Stomach (tissue), 9 donors: ENCODE measurements around the gene TADA2B. TPM values are rescaled to one million over a fixed set of nuclear protein-coding genes. Genes with fewer than 3 reads are reported as not detected.

ENCODE experiments used
- DNase-seq, 2 donors: peaks; one replicate each; pipeline versions ENCODE4 v3.0.0 to v3.0.0-alpha.2; 2013 to 2019
- H3K27ac ChIP-seq, 5 donors: fragments of 200-600 bp in 4 of 5; sonication (generic) in 4 of 5; one replicate each; pipeline ENCODE4 v1.5.1; 2013 to 2019; ENCODE audit warnings: mild to moderate bottlenecking in 1 of 5, moderate library complexity in 1 of 5
- H3K27me3 ChIP-seq, 3 donors: fragments of 200-600 bp; sonication (generic); one replicate each; pipeline ENCODE4 v1.5.1; 2017 to 2019; ENCODE audit warnings: mixed run types in 1 of 3
- H3K36me3 ChIP-seq, 4 donors: fragments of 200-600 bp; sonication (generic); 1 replicate in 3 of 4; 2 replicates in 1 of 4; pipeline ENCODE4 v1.5.1; 2016 to 2019
- H3K4me1 ChIP-seq, 4 donors: fragments of 200-600 bp; sonication (generic); one replicate each; pipeline ENCODE4 v1.5.1; 2016 to 2019
- H3K4me3 ChIP-seq, 4 donors: fragments of 200-600 bp; sonication (generic) in 3 of 4; one replicate each; pipeline ENCODE4 v1.5.1; 2016 to 2019; ENCODE audit warnings: mild to moderate bottlenecking in 1 of 4
- H3K9me3 ChIP-seq, 4 donors: fragments of 200-600 bp; sonication (generic); one replicate each; pipeline ENCODE4 v1.5.1; 2016 to 2019
- EP300 ChIP-seq: sonication (generic); formaldehyde crosslinking; IDR thresholded peaks from one replicate; pipeline ENCODE4 v1.6.1; 2017; ENCODE audit warnings: antibody characterized with exemption
- POLR2A ChIP-seq, 4 donors: fragments of 450-650 bp; IDR thresholded peaks; one replicate each; pipeline ENCODE4 v1.6.1; 2016; ENCODE audit warnings: antibody characterized with exemption in 4 of 4, control low read depth in 2 of 4, mild to moderate bottlenecking in 1 of 4, moderate library complexity in 1 of 4
- POLR2AphosphoS5 ChIP-seq, 3 donors: sonication (generic); formaldehyde crosslinking; IDR thresholded peaks; one replicate each; pipeline ENCODE4 v1.6.1; 2016; ENCODE audit warnings: antibody characterized with exemption in 3 of 3
- WGBS, 5 donors: extraction: QIAGEN DNeasy Blood & Tissue Kit in 3 of 5; methylation state at CpG; one replicate each; pipeline versions ENCODE4 v1.1.5 to v1.1.7; 2013 to 2018; 5-methylcytosine and 5-hydroxymethylcytosine counted together
- intact Hi-C: fragments of 100-400 bp; cut with DNase I; formaldehyde crosslinking; loops from one replicate; pipeline ENCODE4 v1.15.1; 2023; ENCODE audit warnings: low total_unique reads
- polyA plus RNA-seq, 3 donors: library from polyadenylated mRNA; stranded (reverse); fragments of 200-250 nt; gene quantifications; one replicate each; pipeline ENCODE4 v1.2.3, GENCODE V29; 2013
- total RNA-seq, 5 donors: library from RNA; depleted of rRNA; stranded (reverse); fragments of >200 nt; gene quantifications; one replicate each; pipeline versions ENCODE4 v1.1.0 to v1.2.3, GENCODE V29; 2014 to 2016
- TF ChIP-seq, protein P1 (sequence below), 7 experiments: fragments of 450-650 bp in 4 of 7; fragments of 200-600 bp in 3 of 7; sonication (generic) in 3 of 7; IDR thresholded peaks; one replicate each; pipeline ENCODE4 v1.5.1; 2016 to 2019; ENCODE audit warnings: antibody characterized with exemption in 7 of 7, control low read depth in 2 of 7, mild to moderate bottlenecking in 1 of 7
- donor health status: healthy with polysubstance abuse.
- donor health status: Bipolar disorder and iron deficiency.
- donor health status: healthy.

The TADA2B gene
- total and polyA plus RNA-seq, 8 donors = 1.2 to 73.7 (median 16.1) TPM

DNA sequence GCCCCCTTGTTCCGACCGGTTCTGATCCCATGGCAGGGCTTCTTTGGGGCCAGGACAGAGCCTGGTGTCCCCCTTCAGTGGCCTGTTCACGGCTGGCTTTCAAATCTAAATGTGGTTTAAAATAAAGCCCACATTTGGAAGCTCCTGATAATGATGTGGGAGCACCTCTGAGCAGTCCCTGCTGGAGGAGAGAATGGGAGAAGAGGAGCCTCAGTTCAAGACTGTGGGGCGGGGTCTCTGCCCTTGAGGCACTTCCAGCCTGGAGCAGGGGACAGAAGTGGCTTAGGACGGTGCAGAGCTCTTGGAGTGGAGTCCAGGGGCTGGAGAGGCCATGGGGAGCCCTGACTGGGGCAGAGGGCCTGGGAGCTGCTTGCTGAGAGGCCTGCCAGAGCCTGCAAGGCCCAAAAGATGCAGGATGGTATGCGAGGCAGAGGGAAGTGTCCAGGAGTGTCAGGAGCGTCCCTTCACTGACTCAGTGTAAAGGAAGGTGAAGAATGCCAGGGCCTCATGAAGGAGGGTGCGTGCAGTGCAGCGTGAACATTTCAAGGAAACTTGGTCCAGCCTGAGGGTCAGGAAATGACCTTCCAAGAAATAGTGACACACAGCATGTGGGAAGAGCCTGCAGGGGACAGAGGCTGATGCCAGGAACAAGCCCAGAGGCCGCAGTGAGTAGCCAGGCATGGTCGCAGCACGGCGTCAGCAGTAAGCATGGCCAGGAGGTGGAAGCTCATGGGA, 21.1 kb upstream of the TADA2B start:
- Histone ChIP-seq H3K27me3 (no peaks in the 10 kb centered on the region), H3K36me3 (peaks cover 62 to 100% (median 96%) of the 10 kb centered on the region in 4 donors), H3K9me3 (no peaks in the 10 kb centered on the region), H3K4me3 (no peak overlapping the region), H3K4me1 (no peaks in the 10 kb centered on the region), H3K27ac (no peak overlapping the region)
- DNase-seq = no peak
- 85 to 94% (median 88%) methylated on average over 13 of the region's 13 CpGs for WGBS, 5 donors
- no peak for TF ChIP-seq POLR2AphosphoS5 (IDR thresholded peaks at IDR 0.05)
- TF ChIP-seq EP300 = no peak
- TF ChIP-seq, protein P1, sequence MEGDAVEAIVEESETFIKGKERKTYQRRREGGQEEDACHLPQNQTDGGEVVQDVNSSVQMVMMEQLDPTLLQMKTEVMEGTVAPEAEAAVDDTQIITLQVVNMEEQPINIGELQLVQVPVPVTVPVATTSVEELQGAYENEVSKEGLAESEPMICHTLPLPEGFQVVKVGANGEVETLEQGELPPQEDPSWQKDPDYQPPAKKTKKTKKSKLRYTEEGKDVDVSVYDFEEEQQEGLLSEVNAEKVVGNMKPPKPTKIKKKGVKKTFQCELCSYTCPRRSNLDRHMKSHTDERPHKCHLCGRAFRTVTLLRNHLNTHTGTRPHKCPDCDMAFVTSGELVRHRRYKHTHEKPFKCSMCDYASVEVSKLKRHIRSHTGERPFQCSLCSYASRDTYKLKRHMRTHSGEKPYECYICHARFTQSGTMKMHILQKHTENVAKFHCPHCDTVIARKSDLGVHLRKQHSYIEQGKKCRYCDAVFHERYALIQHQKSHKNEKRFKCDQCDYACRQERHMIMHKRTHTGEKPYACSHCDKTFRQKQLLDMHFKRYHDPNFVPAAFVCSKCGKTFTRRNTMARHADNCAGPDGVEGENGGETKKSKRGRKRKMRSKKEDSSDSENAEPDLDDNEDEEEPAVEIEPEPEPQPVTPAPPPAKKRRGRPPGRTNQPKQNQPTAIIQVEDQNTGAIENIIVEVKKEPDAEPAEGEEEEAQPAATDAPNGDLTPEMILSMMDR (IDR thresholded peaks at IDR 0.05) = no peak
- TF ChIP-seq POLR2A (IDR thresholded peaks at IDR 0.05) = no peak
- intact Hi-C loops = no loop called here

DNA sequence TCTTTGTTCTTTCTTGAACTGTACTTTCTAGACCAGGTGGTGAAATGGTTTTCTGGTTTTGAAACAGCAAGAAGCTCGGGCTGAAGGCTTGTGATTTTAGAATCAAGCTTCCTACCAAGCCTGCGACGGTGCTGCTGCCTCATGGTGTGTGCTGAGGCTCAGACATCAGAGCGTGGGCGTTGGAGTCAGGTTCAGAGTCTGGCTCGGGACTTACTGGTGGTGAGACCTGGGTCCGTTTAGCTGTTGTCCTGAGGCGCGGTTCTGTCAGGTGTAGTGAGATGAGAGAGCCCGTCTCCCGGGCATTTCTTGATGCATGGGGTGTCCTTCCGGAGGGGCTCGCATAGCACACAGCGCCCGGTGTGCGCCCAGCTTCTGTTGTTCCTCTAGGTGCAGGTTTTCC, 19.7 kb upstream of the TADA2B start:
- 84 to 92% (median 90%) methylated on average over 16 of the region's 16 CpGs for WGBS, 5 donors
- no peaks in the 10 kb centered on the region for H3K9me3 ChIP-seq
- no peaks in the 10 kb centered on the region for H3K4me1 ChIP-seq
- DNase-seq = no peak
- H3K36me3 ChIP-seq = peaks cover 62 to 100% (median 96%) of the 10 kb centered on the region in 4 donors
- H3K27me3 ChIP-seq = no peaks in the 10 kb centered on the region
- no peak overlapping the region for H3K4me3 ChIP-seq
- intact Hi-C loops = no loop called here
- TF ChIP-seq EP300 = no peak
- TF ChIP-seq, protein P1 (IDR thresholded peaks at IDR 0.05) = no peak
- H3K27ac ChIP-seq = no peak overlapping the region

DNA sequence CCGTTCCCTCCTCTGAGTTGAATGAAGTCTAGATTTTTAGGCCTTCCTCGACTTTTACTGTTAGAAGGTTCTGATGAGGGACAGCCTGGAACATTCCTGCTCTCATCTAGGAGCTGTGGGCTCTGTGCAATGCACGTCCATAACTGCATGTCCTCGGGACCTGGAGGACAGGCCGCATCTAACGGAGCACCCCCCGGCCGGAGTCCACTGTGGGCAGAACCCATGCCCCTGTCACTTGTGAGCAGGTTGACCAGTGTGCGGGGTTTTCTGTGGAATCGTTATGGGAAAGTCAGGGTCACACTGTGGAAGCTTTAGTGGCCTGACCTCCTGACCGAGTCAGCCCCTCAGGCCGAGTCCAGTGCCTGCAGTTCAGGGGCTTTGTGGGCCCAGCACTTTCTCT, 19.3 kb upstream of the TADA2B start:
- no peaks in the 10 kb centered on the region for H3K9me3 ChIP-seq
- no peak overlapping the region for H3K4me3 ChIP-seq
- no peak overlapping the region for H3K27ac ChIP-seq
- intact Hi-C loops = no loop called here
- peaks cover 58 to 99% (median 96%) of the 10 kb centered on the region in 4 donors for H3K36me3 ChIP-seq
- TF ChIP-seq EP300 (no peak), POLR2AphosphoS5 (IDR thresholded peaks at IDR 0.05) (no peak), POLR2A (IDR thresholded peaks at IDR 0.05) (no peak)
- TF ChIP-seq, protein P1 (IDR thresholded peaks at IDR 0.05) = no peak
- 84 to 98% (median 94%) methylated on average over 8 to 12 of the region's 12 CpGs for WGBS, 5 donors
- DNase-seq = no peak
- no peaks in the 10 kb centered on the region for H3K4me1 ChIP-seq
- H3K27me3 ChIP-seq = no peaks in the 10 kb centered on the region

DNA sequence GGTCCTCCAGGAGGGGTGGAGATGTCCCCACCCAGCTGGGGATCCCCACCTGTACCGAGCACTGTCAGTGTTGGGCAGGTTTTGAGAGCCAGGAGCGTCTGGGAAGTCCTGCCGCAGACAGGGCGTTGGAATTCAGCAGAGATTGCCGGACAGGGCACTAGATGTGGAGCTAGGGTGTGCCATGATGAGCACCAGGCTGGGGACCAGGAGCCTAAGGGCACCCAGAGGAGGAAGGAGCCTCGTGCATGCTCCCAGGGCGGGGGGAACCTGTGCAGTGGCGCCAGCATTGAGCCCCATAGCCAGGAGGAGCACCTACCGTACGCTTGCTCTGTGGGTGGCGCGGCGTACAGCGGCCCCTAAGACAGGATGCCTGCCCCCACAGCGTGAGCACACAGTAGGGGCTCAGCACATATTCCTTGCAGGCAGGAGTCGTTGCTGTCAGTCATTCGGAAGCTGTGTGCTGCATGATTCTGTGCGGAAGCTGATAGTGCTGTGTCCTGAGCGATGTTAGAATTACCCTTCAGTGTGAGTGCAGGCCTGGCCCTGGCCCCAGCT, 18.8 kb upstream of the TADA2B start:
- TF ChIP-seq POLR2A (IDR thresholded peaks at IDR 0.05) = no peak
- Histone ChIP-seq H3K27ac (no peak overlapping the region), H3K4me1 (no peaks in the 10 kb centered on the region), H3K27me3 (no peaks in the 10 kb centered on the region), H3K36me3 (peaks cover 53 to 99% (median 96%) of the 10 kb centered on the region in 4 donors), H3K4me3 (no peak overlapping the region), H3K9me3 (no peaks in the 10 kb centered on the region)
- no peak for DNase-seq
- 91 to 97% (median 94%) methylated on average over 5 to 19 of the region's 19 CpGs for WGBS, 5 donors
- intact Hi-C loops = no loop called here

DNA sequence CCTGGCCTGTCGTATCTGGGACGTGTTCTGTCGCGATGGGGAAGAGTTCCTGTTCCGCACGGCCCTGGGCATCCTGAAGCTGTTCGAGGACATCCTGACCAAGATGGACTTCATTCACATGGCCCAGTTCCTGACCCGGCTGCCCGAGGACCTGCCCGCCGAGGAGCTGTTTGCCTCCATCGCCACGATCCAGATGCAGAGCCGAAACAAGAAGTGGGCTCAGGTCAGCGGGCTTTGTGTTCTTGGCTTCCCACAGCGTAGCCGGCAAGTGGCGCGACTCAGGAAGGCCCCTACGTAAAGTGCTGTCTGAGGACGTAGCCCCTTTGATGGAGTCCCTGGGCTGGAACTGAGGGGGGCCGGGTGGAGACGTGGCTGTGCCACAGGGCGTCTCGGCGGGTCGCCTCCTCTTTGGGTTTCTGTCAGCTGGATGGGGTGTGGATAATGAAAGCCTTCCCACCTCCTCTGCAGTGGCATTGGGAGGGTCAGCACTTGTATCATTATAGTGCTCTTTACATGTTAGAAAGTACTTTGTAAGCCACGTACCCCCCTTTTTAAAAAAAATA, 18.1 kb upstream of the TADA2B start:
- no peak overlapping the region for H3K4me3 ChIP-seq
- TF ChIP-seq EP300 (no peak), POLR2A (IDR thresholded peaks at IDR 0.05) (no peak)
- WGBS, 5 donors = 89 to 93% (median 90%) methylated on average over 26 to 28 of the region's 28 CpGs
- H3K9me3 ChIP-seq = no peaks in the 10 kb centered on the region
- H3K4me1 ChIP-seq = no peaks in the 10 kb centered on the region
- no peak overlapping the region for H3K27ac ChIP-seq
- peaks cover 56 to 99% (median 99%) of the 10 kb centered on the region in 4 donors for H3K36me3 ChIP-seq
- DNase-seq = no peak
- no peaks in the 10 kb centered on the region for H3K27me3 ChIP-seq
- intact Hi-C loops = no loop called here
